Endothelial cell (in vitro differentiated cells): ENCODE measurements around the gene ANO9. TPM values are rescaled to one million over a fixed set of nuclear protein-coding genes. Genes with fewer than 3 reads are reported as not detected.

Experiments
- DNase-seq: peaks from one replicate; pipeline ENCODE4 v3.0.0; 2021; ENCODE audit warnings: low spot score
- H3K27ac Mint-ChIP-seq: one replicate; pipeline ENCODE4 v1.8.0; 2021; ENCODE audit warnings: mixed read lengths, inconsistent platforms; ENCODE audit not compliant: unreplicated experiment
- H3K27me3 Mint-ChIP-seq: one replicate; pipeline ENCODE4 v1.8.0; 2021; ENCODE audit warnings: mild to moderate bottlenecking, moderate library complexity, mixed read lengths, inconsistent platforms; ENCODE audit not compliant: unreplicated experiment
- H3K36me3 Mint-ChIP-seq: one replicate; pipeline ENCODE4 v1.8.0; 2021; ENCODE audit warnings: mild to moderate bottlenecking, low read depth, mixed read lengths, inconsistent platforms; ENCODE audit not compliant: unreplicated experiment
- H3K4me1 Mint-ChIP-seq: one replicate; pipeline ENCODE4 v1.8.0; 2021; ENCODE audit warnings: mild to moderate bottlenecking, mixed read lengths, inconsistent platforms; ENCODE audit not compliant: unreplicated experiment
- H3K4me3 Mint-ChIP-seq: one replicate; pipeline ENCODE4 v1.8.0; 2021; ENCODE audit warnings: mild to moderate bottlenecking, mixed read lengths, inconsistent platforms; ENCODE audit not compliant: unreplicated experiment
- H3K9me3 Mint-ChIP-seq: one replicate; pipeline ENCODE4 v1.8.0; 2021; ENCODE audit warnings: mixed read lengths, inconsistent platforms; ENCODE audit not compliant: unreplicated experiment
- total RNA-seq: library from RNA; stranded (reverse); fragmentation: NEBNext Ultra II Directional; extraction: Animal tissue kit (Norgen Biotek cat#: 25700); gene quantifications from one replicate; pipeline ENCODE4 v1.2.1, GENCODE V29; 2021; ENCODE audit not compliant: unreplicated experiment
- TF ChIP-seq, protein P1 (sequence below): fragments of 200-600 bp; sonication (generic); IDR thresholded peaks from one replicate; pipeline ENCODE4 v1.5.0; 2021; ENCODE audit warnings: antibody characterized with exemption; ENCODE audit not compliant: unreplicated experiment

ANO9 gene
- total RNA-seq, 1 donor from 2014 or later = 0.41 TPM

DNA sequence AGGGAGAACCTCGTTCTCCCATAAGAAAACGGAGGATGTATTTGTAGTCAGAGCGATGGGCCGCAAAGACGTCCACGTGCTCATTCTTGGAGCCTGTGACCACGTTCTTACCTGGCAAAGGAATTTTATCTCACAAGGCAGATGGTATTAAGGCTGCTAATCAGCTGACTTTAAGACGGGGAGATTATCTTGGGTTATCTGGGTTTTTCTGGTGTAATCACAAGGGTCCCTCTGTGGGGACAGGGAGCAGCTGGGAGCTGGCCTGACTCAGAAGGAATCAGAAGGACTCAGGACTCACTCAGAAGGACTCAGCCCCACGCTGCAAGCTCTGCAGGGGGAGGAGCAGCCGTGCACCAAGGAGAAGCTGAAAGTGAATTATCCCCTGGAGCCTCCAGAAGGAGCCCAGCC lies 19.6 kb downstream of the ANO9 start:
- no peak for DNase-seq
- Mint-ChIP-seq H3K27ac (no peak overlapping the region), H3K4me3 (no peak overlapping the region), H3K9me3 (no peaks in the 10 kb centered on the region), H3K36me3 (no peaks in the 10 kb centered on the region), H3K27me3 (peaks cover 9% of the 10 kb centered on the region), H3K4me1 (no peaks in the 10 kb centered on the region)
- TF ChIP-seq, protein P1, sequence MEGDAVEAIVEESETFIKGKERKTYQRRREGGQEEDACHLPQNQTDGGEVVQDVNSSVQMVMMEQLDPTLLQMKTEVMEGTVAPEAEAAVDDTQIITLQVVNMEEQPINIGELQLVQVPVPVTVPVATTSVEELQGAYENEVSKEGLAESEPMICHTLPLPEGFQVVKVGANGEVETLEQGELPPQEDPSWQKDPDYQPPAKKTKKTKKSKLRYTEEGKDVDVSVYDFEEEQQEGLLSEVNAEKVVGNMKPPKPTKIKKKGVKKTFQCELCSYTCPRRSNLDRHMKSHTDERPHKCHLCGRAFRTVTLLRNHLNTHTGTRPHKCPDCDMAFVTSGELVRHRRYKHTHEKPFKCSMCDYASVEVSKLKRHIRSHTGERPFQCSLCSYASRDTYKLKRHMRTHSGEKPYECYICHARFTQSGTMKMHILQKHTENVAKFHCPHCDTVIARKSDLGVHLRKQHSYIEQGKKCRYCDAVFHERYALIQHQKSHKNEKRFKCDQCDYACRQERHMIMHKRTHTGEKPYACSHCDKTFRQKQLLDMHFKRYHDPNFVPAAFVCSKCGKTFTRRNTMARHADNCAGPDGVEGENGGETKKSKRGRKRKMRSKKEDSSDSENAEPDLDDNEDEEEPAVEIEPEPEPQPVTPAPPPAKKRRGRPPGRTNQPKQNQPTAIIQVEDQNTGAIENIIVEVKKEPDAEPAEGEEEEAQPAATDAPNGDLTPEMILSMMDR = no peak

DNA sequence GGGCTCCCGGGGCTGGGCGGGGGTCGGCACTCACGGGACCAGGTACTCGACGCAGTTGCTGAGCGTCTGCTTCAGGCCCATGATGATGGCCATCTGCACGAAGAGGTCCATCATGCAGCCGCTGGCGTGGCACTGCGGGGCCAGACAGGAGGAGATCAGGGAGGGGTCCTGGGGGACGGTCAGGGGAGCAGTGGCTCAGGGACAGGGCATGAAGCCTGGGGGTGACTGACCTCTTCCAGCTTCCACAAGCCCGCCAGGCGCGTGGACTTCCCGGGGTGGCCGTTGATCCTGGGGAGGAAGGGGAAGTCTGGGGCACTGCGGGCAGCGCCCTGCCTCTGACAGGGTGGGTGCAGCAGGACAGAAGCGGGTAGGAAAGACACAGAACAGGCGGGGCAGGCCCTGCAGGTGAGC lies 20.9 kb downstream of the ANO9 start:
- no peak for DNase-seq
- H3K4me1 Mint-ChIP-seq = peaks cover 4% of the 10 kb centered on the region
- H3K27me3 Mint-ChIP-seq = peaks cover 12% of the 10 kb centered on the region
- H3K9me3 Mint-ChIP-seq = no peaks in the 10 kb centered on the region
- no peak overlapping the region for H3K27ac Mint-ChIP-seq
- no peak overlapping the region for H3K4me3 Mint-ChIP-seq
- TF ChIP-seq, protein P1 = no peak
- no peaks in the 10 kb centered on the region for H3K36me3 Mint-ChIP-seq

DNA sequence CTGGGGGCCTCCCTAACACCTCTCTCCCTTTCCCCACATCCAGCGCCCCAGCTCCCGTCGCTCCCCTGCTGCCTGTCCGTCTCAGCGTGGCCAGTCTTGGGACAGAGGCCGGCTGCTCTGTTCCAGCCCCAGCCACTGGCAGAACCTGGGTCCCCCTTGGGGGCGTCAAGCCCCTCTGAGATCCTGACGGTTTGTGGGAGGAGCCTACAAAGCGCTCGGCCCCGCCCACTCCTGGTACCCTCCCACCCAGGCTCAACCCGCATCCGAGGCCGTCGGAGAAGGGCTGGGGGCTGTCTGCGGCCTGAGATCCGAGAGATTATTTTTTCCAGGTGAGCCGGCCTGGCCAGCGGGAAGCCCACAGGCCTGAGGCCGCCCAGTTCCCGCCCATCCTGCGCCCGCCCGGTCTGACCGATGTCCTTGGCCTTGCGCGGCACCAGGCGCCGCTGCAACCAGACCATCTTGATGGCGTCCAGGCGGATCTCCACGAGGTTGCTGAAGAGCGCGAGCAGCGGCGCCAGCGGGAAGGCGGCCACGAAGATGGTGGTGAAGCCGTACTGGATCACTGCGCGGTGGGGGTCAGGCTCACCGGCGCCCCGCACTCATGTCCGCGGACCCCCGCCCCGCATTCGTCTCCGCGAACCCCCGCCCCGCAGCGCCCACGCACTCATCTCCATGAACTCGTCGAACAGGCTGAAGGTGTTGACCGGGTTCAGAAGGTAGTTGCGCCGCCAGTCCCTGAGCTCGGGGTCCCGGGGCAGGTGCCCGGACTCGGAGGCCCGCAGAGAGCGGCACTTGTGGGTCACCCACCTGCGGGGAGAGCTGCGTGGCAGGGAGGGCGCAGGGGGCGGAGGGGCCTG lies 21.5 kb downstream of the ANO9 start:
- no peak overlapping the region for H3K27ac Mint-ChIP-seq
- H3K27me3 Mint-ChIP-seq = peaks cover 12% of the 10 kb centered on the region

DNA sequence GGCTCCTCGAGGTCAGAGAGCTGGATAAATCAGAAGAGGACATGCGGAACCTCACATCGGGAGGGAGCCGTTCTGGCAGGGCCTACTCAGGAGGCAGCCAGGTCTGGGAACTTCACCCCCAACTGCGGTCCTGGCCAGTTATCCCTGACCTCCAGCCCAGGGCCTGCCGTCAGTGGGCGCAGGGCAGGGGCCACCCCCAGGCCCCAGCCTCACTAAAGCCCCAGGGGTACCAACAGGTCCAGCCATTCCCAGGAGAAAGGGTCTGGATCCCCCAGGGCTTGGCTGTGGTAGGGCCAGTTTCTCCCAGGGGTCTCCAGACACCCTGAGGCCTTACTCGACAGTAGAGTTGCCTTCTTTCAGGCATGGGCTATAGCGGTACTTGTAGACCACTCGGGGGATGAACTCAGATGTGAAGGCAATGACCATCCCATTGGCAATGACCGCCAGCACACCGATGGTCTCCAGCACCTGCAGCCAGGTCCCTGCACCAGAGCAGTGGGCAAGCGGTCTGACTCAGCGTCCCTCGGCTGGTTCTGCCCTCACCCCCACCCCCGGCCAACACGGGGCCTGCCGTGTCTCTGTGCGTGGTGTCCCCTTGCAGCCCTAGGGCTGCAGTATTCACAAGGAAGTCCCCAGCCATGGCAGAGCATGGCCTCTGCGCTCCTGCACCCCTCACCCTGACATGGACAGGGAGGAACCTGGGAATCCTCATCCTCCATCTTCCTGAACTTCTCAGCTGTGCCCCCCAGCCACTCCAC lies 22.4 kb downstream of the ANO9 start:
- H3K4me1 Mint-ChIP-seq = peaks cover 13% of the 10 kb centered on the region
- no peak overlapping the region for H3K27ac Mint-ChIP-seq
- DNase-seq = no peak
- H3K9me3 Mint-ChIP-seq = no peaks in the 10 kb centered on the region
- no peaks in the 10 kb centered on the region for H3K36me3 Mint-ChIP-seq
- H3K4me3 Mint-ChIP-seq = no peak overlapping the region
- peaks cover 14% of the 10 kb centered on the region for H3K27me3 Mint-ChIP-seq
- TF ChIP-seq, protein P1 = no peak

More for the DNA sequence above, 21.5 kb downstream of the ANO9 start:
- no peak for DNase-seq
- Mint-ChIP-seq H3K4me3 (no peak overlapping the region), H3K4me1 (peaks cover 5% of the 10 kb centered on the region), H3K36me3 (no peaks in the 10 kb centered on the region), H3K9me3 (no peaks in the 10 kb centered on the region)
- TF ChIP-seq, protein P1 = no peak
